ENCODE data around the gene FBXL16. TPM values are rescaled to one million over a fixed set of nuclear protein-coding genes. Genes with fewer than 3 reads are reported as not detected.
A peak's percentile ranks its signal among the peaks of the same experiment; 100 is the strongest.

The FBXL16 gene
- total RNA-seq, 2 experiments from 2014 or later = 3.2 to 6.0 TPM

DNA sequence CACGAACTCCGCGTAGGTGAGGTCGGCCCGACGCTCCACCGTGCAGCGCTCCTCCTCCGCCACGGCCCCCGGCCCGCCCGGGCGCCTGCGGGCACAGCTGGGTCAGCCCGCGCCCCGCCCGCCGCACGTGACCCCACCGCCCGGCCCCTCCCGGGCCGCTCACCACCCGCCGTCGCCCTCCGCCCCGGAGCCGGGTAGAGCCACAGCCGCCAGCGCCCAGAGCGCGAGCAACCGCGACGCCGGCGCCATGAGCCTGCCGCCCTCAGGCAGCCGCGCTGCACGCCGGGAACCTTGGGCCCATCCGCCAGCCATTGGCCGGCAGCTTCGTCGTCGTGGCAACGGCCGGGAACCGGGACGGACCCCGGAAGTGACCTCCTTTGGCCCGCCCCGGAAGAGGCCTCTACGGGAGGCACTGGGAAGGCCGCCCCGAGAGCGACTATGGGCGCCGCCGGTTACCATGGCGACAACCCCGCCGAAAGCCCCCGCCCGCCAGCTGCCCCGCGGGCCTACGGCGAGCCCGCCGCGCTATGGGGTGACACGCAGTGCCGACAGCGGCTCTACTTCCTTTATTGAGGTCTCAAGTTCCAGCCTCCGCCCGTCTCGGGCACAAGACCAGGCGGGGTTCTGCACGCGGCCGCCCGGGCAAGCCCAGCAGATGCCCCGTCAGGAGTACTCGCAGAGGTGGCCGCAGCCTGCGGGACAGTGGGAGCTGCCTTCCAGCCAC lies 21.4 kb downstream of the FBXL16 start, which contains the start of gene JMJD8:
Gene JMJD8, minus strand, starts transcription at position 264 of the 724 bp plus-strand sequence. Its CDS starts 15 bp downstream, at position 249.
- Mint-ChIP-seq H3K27ac (peak within 1 kb of the TSS; percentile 75), H3K4me1 (peaks cover 22% of the 10 kb centered on the region), H3K9me3 (no peaks in the 10 kb centered on the region), H3K4me3 (peak within 1 kb of the TSS; percentile 81), H3K27me3 (no peaks in the 10 kb centered on the region), H3K36me3 (peaks cover 22% of the 10 kb centered on the region)
- DNase-seq = peak; percentile 99

DNA sequence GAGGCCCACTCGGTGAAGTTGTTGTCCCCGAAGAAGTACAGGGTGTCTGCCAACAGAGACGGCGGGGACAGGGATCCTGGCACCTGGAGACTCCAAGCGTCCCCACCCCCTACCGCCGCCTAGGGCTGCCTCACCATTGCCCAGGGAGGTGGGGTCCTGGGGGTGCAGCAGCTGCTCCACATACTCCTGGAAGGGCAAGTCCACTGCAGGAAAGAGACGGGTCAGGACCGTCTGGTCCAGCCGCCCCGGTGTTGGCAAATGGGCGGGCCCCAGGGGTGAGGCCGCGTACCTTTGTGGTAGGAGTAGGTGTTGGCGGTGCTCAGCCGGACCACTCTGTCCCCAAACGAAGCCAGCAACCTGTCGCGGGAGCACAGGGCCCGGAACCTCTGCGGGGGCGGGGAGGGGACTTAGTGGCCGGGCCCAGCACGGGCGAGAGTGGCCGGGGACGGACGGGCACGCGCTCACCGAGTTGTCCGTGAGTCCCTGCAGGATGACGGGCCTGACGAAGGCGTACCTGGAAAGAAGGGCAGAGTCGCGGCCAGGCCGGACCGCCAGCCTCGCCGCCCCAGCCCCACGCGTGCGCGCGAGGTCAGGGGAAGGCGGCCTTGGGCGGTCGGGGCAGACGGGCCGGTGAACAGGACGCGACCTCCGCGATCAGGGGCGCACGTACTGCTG lies 22.1 kb downstream of the FBXL16 start:
- Mint-ChIP-seq H3K4me3 (peak overlapping the region; percentile 81), H3K9me3 (no peaks in the 10 kb centered on the region), H3K27ac (peak overlapping the region; percentile 75), H3K36me3 (peaks cover 22% of the 10 kb centered on the region), H3K4me1 (peaks cover 18% of the 10 kb centered on the region), H3K27me3 (no peaks in the 10 kb centered on the region)
- no peak for DNase-seq

DNA sequence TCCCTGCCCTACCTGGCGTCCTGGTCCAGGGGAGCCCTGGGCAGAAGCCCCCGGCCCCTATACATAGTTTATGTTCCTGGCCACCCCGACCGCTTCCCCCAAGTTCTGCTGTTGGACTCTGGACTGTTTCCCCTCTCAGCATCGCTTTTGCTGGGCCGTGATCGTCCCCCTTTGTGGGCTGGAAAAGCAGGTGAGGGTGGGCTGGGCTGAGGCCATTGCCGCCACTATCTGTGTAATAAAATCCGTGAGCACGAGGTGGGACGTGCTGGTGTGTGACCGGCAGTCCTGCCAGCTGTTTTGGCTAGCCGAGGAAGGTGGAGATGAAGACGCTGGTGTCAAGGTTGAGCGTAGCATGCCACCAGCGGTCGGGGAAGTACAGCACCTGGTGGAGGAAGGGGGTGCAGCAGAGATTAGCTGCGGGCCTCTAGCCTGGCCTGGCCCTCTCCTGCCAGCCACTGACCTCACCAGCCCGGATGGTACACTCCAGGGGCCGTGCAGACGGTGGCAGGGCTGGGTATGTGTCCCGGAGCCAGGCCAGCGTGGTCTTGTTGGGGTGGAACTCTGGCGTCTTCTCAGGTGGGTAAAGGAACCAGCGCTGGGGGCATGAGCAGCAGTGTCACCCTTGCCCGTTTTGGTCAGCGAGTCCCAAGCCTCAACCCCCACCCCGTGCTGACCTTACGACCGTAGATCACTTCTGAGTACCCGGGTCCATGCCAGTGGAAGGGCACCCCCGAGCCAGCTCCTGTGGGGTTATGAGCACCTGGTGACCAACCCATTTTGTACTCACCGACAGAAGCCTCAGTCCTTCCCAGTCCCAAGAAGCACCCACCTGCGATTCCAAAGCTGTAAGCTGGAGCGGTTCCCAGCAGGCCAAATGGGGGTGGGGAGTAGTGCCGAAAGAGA lies 22.9 kb downstream of the FBXL16 start:
- Mint-ChIP-seq H3K27me3 (no peaks in the 10 kb centered on the region), H3K4me1 (peaks cover 17% of the 10 kb centered on the region), H3K4me3 (peak overlapping the region; percentile 81), H3K36me3 (peaks cover 22% of the 10 kb centered on the region), H3K9me3 (no peaks in the 10 kb centered on the region), H3K27ac (peak overlapping the region; percentile 75)
- DNase-seq = no peak

DNA sequence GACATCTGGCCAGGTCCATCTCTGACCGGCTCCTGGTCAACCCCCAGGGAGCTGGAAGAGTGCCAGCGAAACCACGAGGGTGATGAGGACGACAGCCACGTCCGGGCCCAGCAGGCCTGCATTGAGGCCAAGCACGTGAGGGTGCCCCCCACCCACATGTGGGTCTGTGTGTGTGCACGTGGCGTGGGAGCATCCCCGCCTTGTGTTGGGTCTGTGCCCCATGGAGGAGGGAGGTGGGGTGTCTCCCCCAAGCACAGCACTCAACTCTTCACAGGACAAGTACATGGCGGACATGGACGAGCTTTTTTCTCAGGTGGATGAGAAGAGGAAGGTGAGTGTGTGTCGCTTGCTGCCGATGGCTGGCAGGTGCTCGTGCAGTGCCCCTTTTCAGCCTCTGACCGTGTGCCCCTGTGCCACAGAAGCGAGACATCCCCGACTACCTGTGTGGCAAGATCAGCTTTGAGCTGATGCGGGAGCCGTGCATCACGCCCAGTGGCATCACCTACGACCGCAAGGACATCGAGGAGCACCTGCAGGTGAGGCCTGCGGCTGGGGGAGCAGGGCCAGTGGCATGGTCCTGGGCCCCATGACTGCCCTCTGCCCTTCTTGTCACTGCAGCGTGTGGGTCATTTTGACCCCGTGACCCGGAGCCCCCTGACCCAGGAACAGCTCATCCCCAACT lies 23.7 kb downstream of the FBXL16 start:
- Mint-ChIP-seq H3K4me3 (peak overlapping the region; percentile 84), H3K9me3 (no peaks in the 10 kb centered on the region), H3K36me3 (peaks cover 22% of the 10 kb centered on the region), H3K4me1 (peaks cover 17% of the 10 kb centered on the region), H3K27ac (no peak overlapping the region), H3K27me3 (no peaks in the 10 kb centered on the region)
- DNase-seq = no peak

DNA sequence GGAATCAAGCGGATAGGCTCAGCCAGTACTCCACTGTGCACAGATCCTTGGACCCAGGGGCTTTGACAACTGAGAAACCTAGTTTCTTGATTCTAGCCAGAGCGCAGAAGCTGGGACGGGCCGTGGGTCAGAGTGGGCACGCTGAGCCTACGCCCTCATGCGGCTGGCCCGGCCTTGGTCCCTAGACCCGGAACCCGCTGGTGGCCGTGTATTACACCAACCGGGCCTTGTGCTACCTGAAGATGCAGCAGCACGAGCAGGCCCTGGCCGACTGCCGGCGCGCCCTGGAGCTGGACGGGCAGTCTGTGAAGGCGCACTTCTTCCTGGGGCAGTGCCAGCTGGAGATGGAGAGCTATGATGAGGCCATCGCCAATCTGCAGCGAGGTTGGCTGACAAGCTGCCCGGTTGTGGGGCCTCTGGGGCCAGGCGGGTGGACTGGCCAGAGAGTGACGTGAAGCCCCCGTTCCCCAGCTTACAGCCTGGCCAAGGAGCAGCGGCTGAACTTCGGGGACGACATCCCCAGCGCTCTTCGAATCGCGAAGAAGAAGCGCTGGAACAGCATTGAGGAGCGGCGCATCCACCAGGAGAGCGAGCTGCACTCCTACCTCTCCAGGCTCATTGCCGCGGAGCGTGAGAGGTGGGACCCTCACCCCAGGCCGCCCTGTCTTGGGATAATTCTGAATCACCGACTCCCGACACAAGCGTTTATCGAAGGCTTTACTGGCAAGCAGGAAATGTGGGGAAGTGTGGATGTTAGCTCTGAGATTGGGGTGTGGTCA lies 24.4 kb downstream of the FBXL16 start:
- H3K36me3 Mint-ChIP-seq = peaks cover 22% of the 10 kb centered on the region
- no peak for DNase-seq

DNA sequence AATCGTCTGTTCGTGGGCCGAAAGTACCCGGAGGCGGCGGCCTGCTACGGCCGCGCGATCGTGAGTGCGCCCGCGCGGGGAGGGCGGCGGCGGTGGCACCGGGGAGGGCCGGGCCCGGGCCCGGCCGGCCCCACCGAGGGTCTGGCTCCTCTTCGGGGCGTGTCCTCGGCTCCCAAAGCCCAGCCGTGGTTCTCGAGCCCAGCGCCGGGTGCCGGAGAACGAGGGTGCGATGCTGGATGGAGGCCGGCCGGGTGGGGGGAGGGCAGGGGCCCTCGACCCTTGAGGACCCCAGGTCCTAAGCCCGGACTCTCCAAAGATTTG lies 25.0 kb downstream of the FBXL16 start:
- Mint-ChIP-seq H3K27ac (peak overlapping the region; percentile 38), H3K27me3 (no peaks in the 10 kb centered on the region), H3K36me3 (peaks cover 20% of the 10 kb centered on the region), H3K4me3 (peak overlapping the region; percentile 84), H3K9me3 (no peaks in the 10 kb centered on the region), H3K4me1 (peaks cover 17% of the 10 kb centered on the region)
- DNase-seq = no peak

More for the DNA sequence above, 24.4 kb downstream of the FBXL16 start:
- Mint-ChIP-seq H3K9me3 (no peaks in the 10 kb centered on the region), H3K27ac (peak overlapping the region; percentile 45), H3K27me3 (no peaks in the 10 kb centered on the region), H3K4me3 (peak overlapping the region; percentile 84), H3K4me1 (peaks cover 17% of the 10 kb centered on the region)

DNA sequence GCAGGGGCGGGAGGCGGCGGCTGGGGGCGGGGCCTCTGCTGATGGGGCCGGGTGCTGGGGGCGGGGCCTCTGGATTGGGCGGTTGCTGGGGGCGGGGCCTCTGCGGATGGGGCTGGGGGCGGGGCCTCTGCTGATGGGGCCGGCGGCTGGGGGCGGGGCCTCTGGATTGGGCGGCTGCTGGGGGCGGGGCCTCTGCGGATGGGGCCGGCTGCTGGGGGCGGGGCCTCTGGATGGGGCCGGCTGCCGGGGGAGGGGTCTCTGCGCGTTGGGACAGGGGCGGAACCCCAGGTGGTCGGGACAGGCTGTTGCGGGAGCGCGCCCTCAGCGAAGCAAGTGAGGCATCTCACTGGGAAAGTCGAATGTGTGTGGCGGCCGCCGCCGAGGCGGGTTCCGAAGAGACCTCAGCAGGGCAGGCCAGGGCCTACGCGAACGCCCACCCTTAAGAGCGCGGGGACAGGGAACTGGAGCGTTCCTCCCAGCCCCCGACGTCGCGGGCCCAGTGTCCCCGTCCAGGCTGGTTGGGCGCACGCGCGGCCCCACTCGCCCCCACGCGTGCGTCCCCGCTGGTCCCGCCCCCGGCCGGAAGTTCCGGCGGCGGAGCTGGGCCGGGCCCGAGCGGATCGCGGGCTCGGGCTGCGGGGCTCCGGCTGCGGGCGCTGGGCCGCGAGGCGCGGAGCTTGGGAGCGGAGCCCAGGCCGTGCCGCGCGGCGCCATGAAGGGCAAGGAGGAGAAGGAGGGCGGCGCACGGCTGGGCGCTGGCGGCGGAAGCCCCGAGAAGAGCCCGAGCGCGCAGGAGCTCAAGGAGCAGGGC lies 25.6 kb downstream of the FBXL16 start, which contains the start of gene STUB1:
Gene STUB1, plus strand, starts transcription at position 597 of the 811 bp plus-strand sequence. Its CDS starts 116 bp downstream, at position 713.
- Mint-ChIP-seq H3K4me1 (peaks cover 19% of the 10 kb centered on the region), H3K4me3 (peak within 1 kb of the TSS; percentile 84), H3K36me3 (peaks cover 20% of the 10 kb centered on the region), H3K27ac (peak within 1 kb of the TSS; percentile 85), H3K27me3 (no peaks in the 10 kb centered on the region), H3K9me3 (no peaks in the 10 kb centered on the region)
- DNase-seq = peak; percentile 92

DNA sequence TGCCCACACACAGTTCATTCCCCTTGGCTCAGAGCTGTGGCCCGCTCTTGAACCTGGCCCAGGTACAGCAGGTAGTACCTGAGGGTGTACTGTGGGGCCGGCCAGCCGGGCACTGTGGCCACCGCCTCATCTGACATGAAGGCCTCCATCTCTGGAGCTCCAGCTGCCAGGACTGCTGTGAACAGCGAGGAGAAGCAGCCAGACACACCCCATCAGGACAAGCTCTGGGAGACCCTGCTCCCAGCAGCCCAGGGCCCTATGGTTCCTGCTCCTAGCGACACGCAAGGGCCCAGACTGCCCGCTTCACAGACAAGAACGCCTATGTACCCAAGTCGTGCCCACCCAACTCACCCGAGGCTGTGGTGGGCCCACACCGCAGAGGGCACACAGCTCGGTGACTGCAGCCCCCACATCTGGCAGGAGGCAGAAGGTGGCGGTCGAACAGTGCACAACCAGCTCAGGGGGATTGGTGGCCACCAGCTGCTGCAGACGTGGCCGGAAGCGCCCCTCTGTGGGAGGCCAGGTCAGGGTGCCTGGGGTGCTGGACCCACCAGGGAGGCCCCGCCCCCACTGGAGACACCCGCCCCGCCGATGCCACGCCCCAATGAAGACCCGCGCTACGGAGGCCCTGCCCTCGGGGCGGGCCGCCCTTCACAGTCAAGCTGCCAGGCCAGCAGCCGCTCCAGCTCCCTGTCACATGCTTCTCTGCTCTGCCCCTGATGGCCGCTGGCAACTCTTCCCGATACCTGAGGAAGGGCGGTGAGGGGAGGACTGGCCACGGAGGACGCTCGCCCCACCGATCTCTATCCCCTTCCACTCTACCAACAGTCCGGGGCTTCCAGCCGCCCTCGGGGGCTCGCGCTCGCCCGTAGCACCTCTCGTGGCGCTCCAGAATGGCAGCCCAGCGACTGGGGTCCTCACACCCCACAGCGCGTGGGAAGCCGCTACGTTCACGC lies 26.5 kb downstream of the FBXL16 start:
- peak; percentile 72 for DNase-seq
- H3K9me3 Mint-ChIP-seq = no peaks in the 10 kb centered on the region
- H3K4me1 Mint-ChIP-seq = peaks cover 19% of the 10 kb centered on the region
- H3K4me3 Mint-ChIP-seq = peak overlapping the region; percentile 74
- peak overlapping the region; percentile 66 for H3K27ac Mint-ChIP-seq
- peaks cover 20% of the 10 kb centered on the region for H3K36me3 Mint-ChIP-seq
- no peaks in the 10 kb centered on the region for H3K27me3 Mint-ChIP-seq

DNA sequence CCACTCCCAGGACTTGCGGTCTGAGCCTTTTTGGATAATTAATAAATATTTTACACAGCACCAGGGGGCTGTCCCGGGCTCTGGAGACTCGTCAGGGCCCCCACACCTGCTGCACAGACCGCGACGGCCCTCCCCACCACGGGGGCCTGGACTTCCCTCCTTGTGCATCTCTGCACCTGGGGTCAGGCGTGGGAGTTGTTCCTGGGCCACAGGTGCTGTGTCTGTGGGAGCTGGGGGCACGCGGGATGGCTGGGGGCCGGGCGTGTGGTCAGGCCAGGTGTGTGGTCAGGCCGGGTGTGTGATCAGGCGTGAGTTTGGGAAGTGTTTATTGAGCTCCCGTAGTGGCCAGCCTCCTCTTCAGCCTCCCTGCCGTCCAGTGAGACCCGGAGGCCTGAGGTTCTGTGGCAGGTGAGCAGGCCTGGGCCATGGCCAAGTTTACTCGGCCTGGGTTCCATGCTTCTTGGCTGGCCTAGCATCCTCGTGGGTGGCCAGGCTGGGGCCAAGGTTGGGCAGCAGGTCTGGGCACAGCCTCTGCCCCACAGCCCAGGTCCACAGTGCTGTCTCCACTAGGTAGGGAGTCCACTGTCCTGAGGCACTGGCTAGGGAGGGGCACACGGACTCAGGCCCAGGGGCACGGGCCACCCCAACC lies 27.3 kb downstream of the FBXL16 start:
- Mint-ChIP-seq H3K27ac (no peak overlapping the region), H3K36me3 (peaks cover 16% of the 10 kb centered on the region), H3K4me1 (peaks cover 19% of the 10 kb centered on the region), H3K27me3 (no peaks in the 10 kb centered on the region), H3K4me3 (no peak overlapping the region), H3K9me3 (no peaks in the 10 kb centered on the region)
- DNase-seq = no peak

DNA sequence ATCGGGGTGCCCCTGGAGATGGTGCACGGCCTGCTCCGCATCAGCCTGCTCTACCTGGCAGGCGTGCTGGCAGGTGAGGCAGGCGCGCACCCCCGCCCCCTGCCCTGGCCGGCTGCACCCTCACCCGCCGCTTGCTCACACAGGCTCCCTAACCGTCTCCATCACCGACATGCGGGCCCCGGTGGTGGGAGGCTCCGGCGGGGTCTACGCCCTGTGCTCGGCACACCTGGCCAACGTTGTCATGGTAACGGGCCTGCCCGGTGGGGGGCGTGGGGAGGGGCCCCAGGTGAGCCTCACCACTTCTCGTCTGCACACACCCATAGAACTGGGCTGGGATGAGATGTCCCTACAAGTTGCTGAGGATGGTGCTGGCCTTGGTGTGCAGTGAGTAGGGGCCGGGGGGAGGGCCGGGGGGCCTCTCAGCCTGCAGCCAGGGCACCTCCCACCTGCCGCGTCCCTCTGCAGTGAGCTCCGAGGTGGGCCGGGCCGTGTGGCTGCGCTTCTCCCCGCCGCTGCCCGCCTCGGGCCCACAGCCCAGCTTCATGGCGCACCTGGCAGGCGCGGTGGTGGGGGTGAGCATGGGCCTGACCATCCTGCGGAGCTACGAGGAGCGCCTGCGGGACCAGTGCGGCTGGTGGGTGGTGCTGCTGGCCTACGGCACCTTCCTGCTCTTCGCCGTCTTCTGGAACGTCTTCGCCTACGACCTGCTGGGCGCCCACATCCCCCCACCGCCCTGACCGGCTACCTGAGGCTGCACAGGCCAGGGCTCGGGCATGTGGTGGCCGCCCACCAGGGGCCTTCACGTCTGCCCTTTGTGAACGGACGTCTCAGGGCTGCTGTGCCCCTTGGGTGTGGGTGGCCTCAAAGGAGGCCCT lies 28.0 kb downstream of the FBXL16 start:
- H3K36me3 Mint-ChIP-seq = peaks cover 14% of the 10 kb centered on the region
- DNase-seq = no peak

DNA sequence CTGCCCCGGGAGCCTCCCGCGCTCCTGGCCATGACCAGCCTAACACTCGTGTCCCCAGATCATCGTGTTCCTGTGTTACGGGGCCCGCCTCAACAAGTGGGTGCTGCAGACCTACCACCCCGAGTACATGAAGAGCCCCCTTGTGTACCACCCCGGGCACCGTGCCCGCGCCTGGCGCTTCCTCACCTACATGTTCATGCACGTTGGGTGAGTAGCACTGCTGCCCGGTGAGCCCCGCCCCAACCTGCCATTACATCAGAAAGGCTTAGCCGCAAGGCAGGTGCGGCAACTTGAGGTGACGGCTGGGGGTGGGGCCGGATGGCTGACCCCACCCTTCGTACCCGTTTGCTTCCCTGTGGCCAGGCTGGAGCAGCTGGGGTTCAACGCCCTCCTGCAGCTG lies 28.7 kb downstream of the FBXL16 start:
- DNase-seq = no peak
- Mint-ChIP-seq H3K4me1 (peaks cover 14% of the 10 kb centered on the region), H3K27me3 (no peaks in the 10 kb centered on the region), H3K4me3 (no peak overlapping the region), H3K9me3 (no peaks in the 10 kb centered on the region), H3K36me3 (peaks cover 10% of the 10 kb centered on the region), H3K27ac (no peak overlapping the region)

More for the DNA sequence above, 28.0 kb downstream of the FBXL16 start:
- Mint-ChIP-seq H3K9me3 (no peaks in the 10 kb centered on the region), H3K27me3 (no peaks in the 10 kb centered on the region), H3K27ac (no peak overlapping the region), H3K4me1 (peaks cover 18% of the 10 kb centered on the region), H3K4me3 (no peak overlapping the region)

Data from activated naive CD8-positive, alpha-beta T cell treated with anti-CD3 and anti-CD28 coated beads for 36 hours (primary cell).